ENCODE results near the gene RAD51B. TPM values are rescaled to one million over a fixed set of nuclear protein-coding genes. Genes with fewer than 3 reads are reported as not detected.

The RAD51B gene
- total and polyA plus RNA-seq, 2 of the 13 experiments (the other 11 are each of a cell fraction or from before 2014, with no cell fraction given) = 7.0 to 9.5 TPM

- TF ChIP-seq REPIN1 (CRISPR knock-in tag; IDR thresholded peaks at IDR 0.05; ENCODE audit: borderline replicate concordance, low read depth) (no peak), XBP1 (CRISPR knock-in tag; IDR thresholded peaks at IDR 0.05) (no peak), GTF3A (CRISPR knock-in tag; conservative IDR thresholded peaks at IDR 0.05) (no peak), TGIF2 (CRISPR knock-in tag; IDR thresholded peaks at IDR 0.05) (no peak), RARA (CRISPR knock-in tag; IDR thresholded peaks at IDR 0.05) (peak; percentile 82), FOXK1 (CRISPR knock-in tag; IDR thresholded peaks at IDR 0.05; ENCODE audit: borderline replicate concordance, low read depth) (peak; percentile 51; the same call in 1 of the 2 replicates), BORCS8-MEF2B (CRISPR knock-in tag; IDR thresholded peaks at IDR 0.05) (no peak), REXO4 (CRISPR knock-in tag; IDR thresholded peaks at IDR 0.05; ENCODE audit: borderline replicate concordance) (no peak), CC2D1A (CRISPR knock-in tag; IDR thresholded peaks at IDR 0.05) (no peak), ZNF230 (CRISPR knock-in tag; IDR thresholded peaks at IDR 0.05) (no peak), ZBTB14 (CRISPR knock-in tag; IDR thresholded peaks at IDR 0.05) (no peak), HNF1A (IDR thresholded peaks at IDR 0.05; ENCODE audit: low read depth) (no peak), HNF1A (CRISPR knock-in tag; IDR thresholded peaks at IDR 0.05; ENCODE audit: borderline replicate concordance) (no peak), CSRNP2 (CRISPR knock-in tag; conservative IDR thresholded peaks at IDR 0.05; ENCODE audit: low read depth) (no peak), ZNF749 (CRISPR knock-in tag; IDR thresholded peaks at IDR 0.05; ENCODE audit: borderline replicate concordance) (no peak)
- TF ChIP-seq, protein P1, sequence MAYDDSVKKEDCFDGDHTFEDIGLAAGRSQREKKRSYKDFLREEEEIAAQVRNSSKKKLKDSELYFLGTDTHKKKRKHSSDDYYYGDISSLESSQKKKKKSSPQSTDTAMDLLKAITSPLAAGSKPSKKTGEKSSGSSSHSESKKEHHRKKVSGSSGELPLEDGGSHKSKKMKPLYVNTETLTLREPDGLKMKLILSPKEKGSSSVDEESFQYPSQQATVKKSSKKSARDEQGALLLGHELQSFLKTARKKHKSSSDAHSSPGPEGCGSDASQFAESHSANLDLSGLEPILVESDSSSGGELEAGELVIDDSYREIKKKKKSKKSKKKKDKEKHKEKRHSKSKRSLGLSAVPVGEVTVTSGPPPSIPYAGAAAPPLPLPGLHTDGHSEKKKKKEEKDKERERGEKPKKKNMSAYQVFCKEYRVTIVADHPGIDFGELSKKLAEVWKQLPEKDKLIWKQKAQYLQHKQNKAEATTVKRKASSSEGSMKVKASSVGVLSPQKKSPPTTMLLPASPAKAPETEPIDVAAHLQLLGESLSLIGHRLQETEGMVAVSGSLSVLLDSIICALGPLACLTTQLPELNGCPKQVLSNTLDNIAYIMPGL (CRISPR knock-in tag; IDR thresholded peaks at IDR 0.05; ENCODE audit: borderline replicate concordance in 1 of 2, low read depth in 1 of 2) = no peak
- TF ChIP-seq, protein P2, sequence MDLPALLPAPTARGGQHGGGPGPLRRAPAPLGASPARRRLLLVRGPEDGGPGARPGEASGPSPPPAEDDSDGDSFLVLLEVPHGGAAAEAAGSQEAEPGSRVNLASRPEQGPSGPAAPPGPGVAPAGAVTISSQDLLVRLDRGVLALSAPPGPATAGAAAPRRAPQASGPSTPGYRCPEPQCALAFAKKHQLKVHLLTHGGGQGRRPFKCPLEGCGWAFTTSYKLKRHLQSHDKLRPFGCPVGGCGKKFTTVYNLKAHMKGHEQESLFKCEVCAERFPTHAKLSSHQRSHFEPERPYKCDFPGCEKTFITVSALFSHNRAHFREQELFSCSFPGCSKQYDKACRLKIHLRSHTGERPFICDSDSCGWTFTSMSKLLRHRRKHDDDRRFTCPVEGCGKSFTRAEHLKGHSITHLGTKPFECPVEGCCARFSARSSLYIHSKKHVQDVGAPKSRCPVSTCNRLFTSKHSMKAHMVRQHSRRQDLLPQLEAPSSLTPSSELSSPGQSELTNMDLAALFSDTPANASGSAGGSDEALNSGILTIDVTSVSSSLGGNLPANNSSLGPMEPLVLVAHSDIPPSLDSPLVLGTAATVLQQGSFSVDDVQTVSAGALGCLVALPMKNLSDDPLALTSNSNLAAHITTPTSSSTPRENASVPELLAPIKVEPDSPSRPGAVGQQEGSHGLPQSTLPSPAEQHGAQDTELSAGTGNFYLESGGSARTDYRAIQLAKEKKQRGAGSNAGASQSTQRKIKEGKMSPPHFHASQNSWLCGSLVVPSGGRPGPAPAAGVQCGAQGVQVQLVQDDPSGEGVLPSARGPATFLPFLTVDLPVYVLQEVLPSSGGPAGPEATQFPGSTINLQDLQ (CRISPR knock-in tag; IDR thresholded peaks at IDR 0.05) = no peak
Observed at GRCh38 chr14:68619790-68620574, 800.4 kb downstream of the RAD51B start (continued).

All from HepG2 (cell line).